Measurements from ENCODE around the gene SAP30L. TPM values are rescaled to one million over a fixed set of nuclear protein-coding genes. Genes with fewer than 3 reads are reported as not detected.

SAP30L gene
- total RNA-seq, 1 donor from 2014 or later = 37.7 TPM

DNA sequence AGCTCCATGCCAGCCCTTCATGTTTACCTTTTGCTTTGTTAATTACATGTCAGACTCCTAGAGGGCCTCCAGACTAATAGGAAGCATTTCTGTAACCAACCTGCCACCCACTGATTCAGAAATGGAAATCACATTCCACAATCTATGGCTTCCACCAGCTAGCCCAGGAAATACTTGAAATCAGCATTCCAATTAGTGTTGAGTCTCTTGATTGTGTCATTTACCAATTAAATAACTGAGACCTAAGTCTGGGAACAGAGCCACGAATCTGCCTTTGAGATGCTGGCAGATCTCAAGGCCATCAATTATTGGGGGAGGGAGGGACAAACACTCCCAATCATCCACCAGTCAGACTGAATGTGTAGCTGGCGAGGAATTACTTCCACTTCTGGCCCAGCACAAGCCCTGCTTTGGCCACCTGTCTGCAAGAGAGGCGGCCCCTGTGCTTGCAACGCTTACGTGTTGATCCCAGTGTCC lies 27.4 kb upstream of the SAP30L start:
- no peak for DNase-seq (ENCODE audit: low spot score, unreplicated experiment)
- no peak overlapping the region for H3K27ac Mint-ChIP-seq
- TF ChIP-seq, protein P1, sequence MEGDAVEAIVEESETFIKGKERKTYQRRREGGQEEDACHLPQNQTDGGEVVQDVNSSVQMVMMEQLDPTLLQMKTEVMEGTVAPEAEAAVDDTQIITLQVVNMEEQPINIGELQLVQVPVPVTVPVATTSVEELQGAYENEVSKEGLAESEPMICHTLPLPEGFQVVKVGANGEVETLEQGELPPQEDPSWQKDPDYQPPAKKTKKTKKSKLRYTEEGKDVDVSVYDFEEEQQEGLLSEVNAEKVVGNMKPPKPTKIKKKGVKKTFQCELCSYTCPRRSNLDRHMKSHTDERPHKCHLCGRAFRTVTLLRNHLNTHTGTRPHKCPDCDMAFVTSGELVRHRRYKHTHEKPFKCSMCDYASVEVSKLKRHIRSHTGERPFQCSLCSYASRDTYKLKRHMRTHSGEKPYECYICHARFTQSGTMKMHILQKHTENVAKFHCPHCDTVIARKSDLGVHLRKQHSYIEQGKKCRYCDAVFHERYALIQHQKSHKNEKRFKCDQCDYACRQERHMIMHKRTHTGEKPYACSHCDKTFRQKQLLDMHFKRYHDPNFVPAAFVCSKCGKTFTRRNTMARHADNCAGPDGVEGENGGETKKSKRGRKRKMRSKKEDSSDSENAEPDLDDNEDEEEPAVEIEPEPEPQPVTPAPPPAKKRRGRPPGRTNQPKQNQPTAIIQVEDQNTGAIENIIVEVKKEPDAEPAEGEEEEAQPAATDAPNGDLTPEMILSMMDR (IDR thresholded peaks at IDR 0.05; ENCODE audit: unreplicated experiment) = no peak
- peaks cover 9% of the 10 kb centered on the region for H3K9me3 Mint-ChIP-seq (ENCODE audit: low read depth)
- peaks cover 4% of the 10 kb centered on the region for H3K4me1 Mint-ChIP-seq (ENCODE audit: low read depth)
- H3K36me3 Mint-ChIP-seq (ENCODE audit: insufficient read depth) = peaks cover 12% of the 10 kb centered on the region
- H3K4me3 Mint-ChIP-seq (ENCODE audit: low read depth) = no peak overlapping the region
- H3K27me3 Mint-ChIP-seq = peaks cover 14% of the 10 kb centered on the region

DNA sequence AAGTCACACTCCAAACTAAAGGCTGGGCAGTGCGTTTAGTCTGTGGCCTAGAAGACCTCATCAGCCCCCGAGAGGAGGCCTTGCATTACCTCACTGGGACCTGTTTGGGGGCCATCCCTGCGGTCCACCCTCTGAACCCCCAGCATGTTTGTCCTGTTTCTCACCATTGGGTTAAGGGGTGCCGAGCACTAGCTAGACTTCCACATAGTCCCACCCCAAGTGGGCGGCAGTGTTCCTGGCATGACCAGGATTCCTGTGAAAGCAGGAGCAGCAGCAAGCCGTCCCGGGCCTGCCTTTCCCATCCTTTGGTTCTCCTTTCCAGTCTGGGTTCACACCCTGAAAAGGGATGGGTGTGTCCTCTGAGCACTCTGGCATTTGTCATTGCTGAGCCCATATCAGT lies 26.6 kb upstream of the SAP30L start:
- H3K4me1 Mint-ChIP-seq (ENCODE audit: low read depth) = peaks cover 11% of the 10 kb centered on the region
- TF ChIP-seq, protein P1 (IDR thresholded peaks at IDR 0.05; ENCODE audit: unreplicated experiment) = no peak

DNA sequence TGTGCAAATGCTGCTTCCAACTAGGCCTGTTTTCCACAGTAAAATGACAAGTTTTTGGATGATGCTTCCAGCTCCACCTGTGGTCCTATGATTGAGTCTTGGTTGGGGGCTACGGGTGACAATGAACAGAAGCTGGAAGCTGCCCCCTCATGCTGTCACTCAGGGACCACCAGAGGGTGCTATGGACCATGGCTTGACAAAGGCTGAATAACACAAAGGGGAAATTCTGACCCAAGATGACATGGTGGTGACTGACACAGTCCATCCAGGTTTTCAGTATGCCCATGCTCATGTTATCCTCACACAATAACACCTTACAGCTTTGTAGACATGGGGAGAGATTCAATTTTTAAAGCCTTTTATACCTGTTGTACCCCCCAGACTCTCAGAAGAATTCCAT lies 23.9 kb upstream of the SAP30L start:
- TF ChIP-seq, protein P1 (IDR thresholded peaks at IDR 0.05; ENCODE audit: unreplicated experiment) = peak; percentile 38

More for the DNA sequence above, 26.6 kb upstream of the SAP30L start:
- Mint-ChIP-seq H3K9me3 (ENCODE audit: low read depth) (peaks cover 10% of the 10 kb centered on the region), H3K4me3 (ENCODE audit: low read depth) (no peak overlapping the region), H3K27me3 (peaks cover 14% of the 10 kb centered on the region), H3K36me3 (ENCODE audit: insufficient read depth) (peaks cover 12% of the 10 kb centered on the region), H3K27ac (no peak overlapping the region)
- no peak for DNase-seq (ENCODE audit: low spot score, unreplicated experiment)

DNA sequence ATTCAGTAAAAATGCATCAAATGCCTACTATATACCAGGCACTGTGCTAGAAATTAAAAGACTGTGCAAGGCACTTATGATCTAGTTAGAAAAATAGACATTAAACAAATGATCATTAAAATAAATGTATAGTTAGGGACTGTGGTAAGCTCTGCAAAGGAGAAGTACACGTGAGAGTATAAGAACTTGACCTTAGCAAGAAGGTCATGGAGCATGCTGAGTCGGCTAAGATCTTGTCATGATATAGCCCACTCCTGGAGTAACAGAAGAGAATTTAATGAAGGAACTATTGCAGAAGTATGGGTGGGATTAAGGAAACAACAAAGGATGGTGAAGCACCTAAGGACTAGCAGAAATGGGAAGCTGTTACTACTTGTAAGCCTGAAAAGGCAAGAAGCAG lies 23.5 kb upstream of the SAP30L start:
- no peak overlapping the region for H3K27ac Mint-ChIP-seq
- H3K27me3 Mint-ChIP-seq = peaks cover 19% of the 10 kb centered on the region
- H3K36me3 Mint-ChIP-seq (ENCODE audit: insufficient read depth) = peaks cover 11% of the 10 kb centered on the region
- TF ChIP-seq, protein P1 (IDR thresholded peaks at IDR 0.05; ENCODE audit: unreplicated experiment) = no peak
- no peak for DNase-seq (ENCODE audit: low spot score, unreplicated experiment)
- H3K4me3 Mint-ChIP-seq (ENCODE audit: low read depth) = no peak overlapping the region
- H3K4me1 Mint-ChIP-seq (ENCODE audit: low read depth) = peaks cover 16% of the 10 kb centered on the region
- H3K9me3 Mint-ChIP-seq (ENCODE audit: low read depth) = peaks cover 10% of the 10 kb centered on the region

More for the DNA sequence above, 23.9 kb upstream of the SAP30L start:
- H3K27me3 Mint-ChIP-seq = peaks cover 19% of the 10 kb centered on the region
- no peak overlapping the region for H3K27ac Mint-ChIP-seq
- H3K4me1 Mint-ChIP-seq (ENCODE audit: low read depth) = peaks cover 16% of the 10 kb centered on the region
- H3K36me3 Mint-ChIP-seq (ENCODE audit: insufficient read depth) = peaks cover 10% of the 10 kb centered on the region
- DNase-seq (ENCODE audit: low spot score, unreplicated experiment) = no peak
- no peak overlapping the region for H3K4me3 Mint-ChIP-seq (ENCODE audit: low read depth)
- H3K9me3 Mint-ChIP-seq (ENCODE audit: low read depth) = peaks cover 10% of the 10 kb centered on the region

DNA sequence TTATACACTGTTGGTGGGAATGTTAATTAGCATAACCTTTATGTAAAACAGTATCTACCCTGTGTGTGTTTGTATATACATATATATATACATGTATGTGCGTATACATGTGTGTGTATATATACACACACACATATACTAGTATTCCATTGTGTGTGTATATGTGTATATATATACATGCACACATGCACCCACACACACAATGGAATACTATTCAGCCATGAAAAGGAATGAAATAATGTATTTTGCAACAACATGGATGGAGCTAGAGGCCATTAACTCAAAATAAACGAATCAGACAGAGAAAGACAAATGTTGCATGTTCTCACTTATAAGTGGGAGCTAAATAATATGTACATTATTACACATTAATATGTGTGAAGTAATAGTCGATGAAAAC lies 17.6 kb upstream of the SAP30L start:
- TF ChIP-seq, protein P1 (IDR thresholded peaks at IDR 0.05; ENCODE audit: unreplicated experiment) = no peak
- Mint-ChIP-seq H3K27ac (no peak overlapping the region), H3K4me1 (ENCODE audit: low read depth) (peaks cover 12% of the 10 kb centered on the region), H3K4me3 (ENCODE audit: low read depth) (no peak overlapping the region), H3K9me3 (ENCODE audit: low read depth) (peaks cover 3% of the 10 kb centered on the region), H3K36me3 (ENCODE audit: insufficient read depth) (peaks cover 1% of the 10 kb centered on the region), H3K27me3 (peaks cover 5% of the 10 kb centered on the region)
- no peak for DNase-seq (ENCODE audit: low spot score, unreplicated experiment)
